Measurements from ENCODE around the gene FOXC1.

- no peak for TF ChIP-seq GATA2 (IDR thresholded peaks at IDR 0.05; ENCODE audit: low read depth, low read length)
- no peak for TF ChIP-seq GATA3 (IDR thresholded peaks at IDR 0.05; ENCODE audit: low read depth, low read length)
These were observed 29.1 kb upstream of the FOXC1 start for GRCh38 chr6:1580585-1580984.

Measured in SH-SY5Y (cell line).